Endothelial cell of umbilical vein (primary cell): ENCODE measurements around the gene AP1S2. TPM values are rescaled to one million over a fixed set of nuclear protein-coding genes. Genes with fewer than 3 reads are reported as not detected.

Experiments used
- BruUV-seq: library from RNA; stranded (reverse); fragments of 400-500 nt; replicated peaks from 2 replicates; lab custom pipeline; 2021; lab: Mats Ljungman, UMichigan
- CTCF ChIA-PET: fragments of 300-600, 350-600 bp; sonication (Branson Sonifier 250); formaldehyde crosslinking; loops from one replicate; lab custom pipeline; 2021; ENCODE audit warnings: antibody characterized with exemption, inconsistent platforms; lab: Charles Lee
- POLR2A ChIA-PET: fragments of 300-600, 350-600 bp; sonication (Branson Sonifier 250); formaldehyde crosslinking; loops from one replicate; lab custom pipeline; 2021; ENCODE audit warnings: antibody characterized with exemption, inconsistent platforms; lab: Charles Lee
- DNase-seq: peaks from one replicate; pipeline ENCODE4 v3.0.0-alpha.2; 2011; ENCODE audit warnings: low read depth, low spot score
- FAIRE-seq: peaks from 2 replicates; lab custom pipeline; 2011; peaks lifted over from hg19 to GRCh38; lab: Jason Lieb, UNC
- H2AFZ ChIP-seq: 2 replicates; pipeline ENCODE4 v1.6.0; 2012; ENCODE audit warnings: low read depth, low read length, control low read depth, inconsistent platforms
- H3K27ac ChIP-seq: 2 replicates; pipeline ENCODE4 v1.5.1; 2011; ENCODE audit warnings: low read depth, mild to moderate bottlenecking, control low read depth, low read length, moderate library complexity; ENCODE audit not compliant: insufficient read depth
- H3K27me3 ChIP-seq, 2 experiments: 2 replicates each; pipeline versions ENCODE4 v1.6.0 to v1.6.1; 2011; ENCODE audit warnings: low read length in 2 of 2, mixed read lengths in 1 of 2; ENCODE audit not compliant: control insufficient read depth in 2 of 2, insufficient read depth in 2 of 2
- H3K36me3 ChIP-seq, 2 experiments: 2 replicates in 1 of 2; 3 replicates in 1 of 2; pipeline ENCODE4 v1.5.1; 2011; ENCODE audit warnings: low read length in 2 of 2, mild to moderate bottlenecking in 1 of 2, moderate library complexity in 1 of 2; ENCODE audit not compliant: control insufficient read depth in 2 of 2, insufficient read depth in 2 of 2; ENCODE audit errors: extremely low read depth in 1 of 2
- H3K4me1 ChIP-seq: 3 replicates; pipeline ENCODE4 v1.5.1; 2011; ENCODE audit warnings: mild to moderate bottlenecking, low read length; ENCODE audit not compliant: control insufficient read depth, insufficient read depth; ENCODE audit errors: extremely low read depth
- H3K4me2 ChIP-seq: 2 replicates; pipeline ENCODE4 v1.6.1; 2011; ENCODE audit warnings: low read length, control low read depth, mixed read lengths; ENCODE audit not compliant: insufficient read depth
- H3K4me3 ChIP-seq, 3 experiments: fragments of 200-600 bp in 1 of 3; sonication (generic), shearing (Covaris generic) in 1 of 3; replicated peaks in 1 of 3; 2 replicates each; pipeline ENCODE4 v1.5.1; 2011 to 2016; ENCODE audit warnings: control low read depth in 3 of 3, low read length in 3 of 3, mild to moderate bottlenecking in 2 of 3, inconsistent platforms in 1 of 3, low read depth in 1 of 3, moderate library complexity in 1 of 3; ENCODE audit not compliant: insufficient read depth in 1 of 3
- H3K79me2 ChIP-seq: 2 replicates; pipeline ENCODE4 v1.6.0; 2012; ENCODE audit warnings: low read length, inconsistent platforms; ENCODE audit not compliant: control insufficient read depth, insufficient read depth
- H3K9ac ChIP-seq: replicated peaks from 2 replicates; pipeline ENCODE3; 2011; ENCODE audit warnings: low read length, control low read depth; ENCODE audit not compliant: insufficient read depth; ENCODE audit errors: extremely low read depth
- H3K9me1 ChIP-seq: replicated peaks from 3 replicates; pipeline ENCODE4 v1.6.0; 2011; ENCODE audit warnings: mild to moderate bottlenecking, low read length; ENCODE audit not compliant: control insufficient read depth, insufficient read depth; ENCODE audit errors: extremely low read depth
- H3K9me3 ChIP-seq: replicated peaks from 2 replicates; pipeline ENCODE4 v1.5.1; 2012; ENCODE audit warnings: low read length, inconsistent platforms; ENCODE audit not compliant: control insufficient read depth, insufficient read depth
- H4K20me1 ChIP-seq: replicated peaks from 2 replicates; pipeline ENCODE3; 2011; ENCODE audit warnings: mild to moderate bottlenecking, low read length; ENCODE audit not compliant: control insufficient read depth, insufficient read depth; ENCODE audit errors: extremely low read depth
- EZH2 ChIP-seq: IDR thresholded peaks from 2 replicates; pipeline ENCODE4 v1.6.1; 2012; ENCODE audit warnings: borderline replicate concordance, low read depth, mild to moderate bottlenecking, moderate library complexity, low read length, inconsistent platforms; ENCODE audit not compliant: severe bottlenecking
- FOS ChIP-seq: IDR thresholded peaks from 2 replicates; pipeline ENCODE4 v1.6.1; 2011; ENCODE audit warnings: mild to moderate bottlenecking, low read length, moderate library complexity, borderline replicate concordance; ENCODE audit not compliant: insufficient read depth
- GATA2 ChIP-seq: IDR thresholded peaks from 2 replicates; pipeline ENCODE4 v1.7.0; 2011; ENCODE audit warnings: low read depth, mild to moderate bottlenecking, moderate library complexity, mixed read lengths, low read length; ENCODE audit not compliant: insufficient read length, insufficient read depth
- JUN ChIP-seq: IDR thresholded peaks from 2 replicates; pipeline ENCODE4 v1.6.1; 2011; ENCODE audit warnings: borderline replicate concordance, low read depth; ENCODE audit not compliant: insufficient read length, insufficient read depth
- MYC ChIP-seq: IDR thresholded peaks from one replicate; pipeline ENCODE4 v1.6.1; 2011; ENCODE audit warnings: mild to moderate bottlenecking, low read depth, low read length
- POLR2A ChIP-seq: IDR thresholded peaks from 2 replicates; pipeline ENCODE4 v1.6.1; 2012; ENCODE audit warnings: low read depth, mild to moderate bottlenecking, control low read depth, low read length
- POLR2AphosphoS5 ChIP-seq: IDR thresholded peaks from 2 replicates; pipeline ENCODE4 v1.6.1; 2012; ENCODE audit warnings: low read depth, mild to moderate bottlenecking, control low read depth, low read length, moderate library complexity; ENCODE audit not compliant: insufficient read depth
- dilution Hi-C: fragments of 300-500 bp; cut with MboI; formaldehyde crosslinking; loops from one replicate; pipeline ENCODE4 v1.15.0; 2019; ENCODE audit warnings: low sequenced_read_pairs; ENCODE audit not compliant: extremely low pct_ligation_motif_present
- intact Hi-C: fragments of 100-400 bp; cut with micrococcal nuclease; formaldehyde crosslinking; loops from one replicate; pipeline ENCODE4 v1.10.0; 2022
- polyA plus RNA-seq, 4 experiments: library from polyadenylated mRNA; depleted of rRNA in 3 of 4; stranded (reverse) in 3 of 4; unstranded in 1 of 4; fragments of >200 nt; gene quantifications; 2 replicates each; pipeline versions ENCODE4 v1.2.1 to v1.2.3, GENCODE V29; 2011 to 2012; ENCODE audit warnings: missing spikeins in 1 of 4
- total RNA-seq: library from RNA; stranded (reverse); gene quantifications from 2 replicates; pipeline ENCODE4 v1.2.3, GENCODE V29; 2021
- TF ChIP-seq, protein P1 (sequence below), 2 donors: IDR thresholded peaks; 1 replicate in 1 of 2; 2 replicates in 1 of 2; pipeline ENCODE4 v1.5.1; 2011; ENCODE audit warnings: low read length in 2 of 2, mild to moderate bottlenecking in 2 of 2, moderate library complexity in 2 of 2, control low read depth in 1 of 2, inconsistent platforms in 1 of 2, low read depth in 1 of 2; ENCODE audit not compliant: insufficient read depth in 1 of 2; ENCODE audit errors: extremely low read depth in 1 of 2
- TF ChIP-seq, protein P2 (sequence below): IDR thresholded peaks from 2 replicates; pipeline ENCODE4 v1.6.1; 2011; ENCODE audit not compliant: insufficient read depth, insufficient read length

AP1S2 gene
- total and polyA plus RNA-seq, 2 donors (not counting 3 experiments of a cell fraction or from before 2014, with no cell fraction given), result 21.0 to 37.3 TPM

DNA sequence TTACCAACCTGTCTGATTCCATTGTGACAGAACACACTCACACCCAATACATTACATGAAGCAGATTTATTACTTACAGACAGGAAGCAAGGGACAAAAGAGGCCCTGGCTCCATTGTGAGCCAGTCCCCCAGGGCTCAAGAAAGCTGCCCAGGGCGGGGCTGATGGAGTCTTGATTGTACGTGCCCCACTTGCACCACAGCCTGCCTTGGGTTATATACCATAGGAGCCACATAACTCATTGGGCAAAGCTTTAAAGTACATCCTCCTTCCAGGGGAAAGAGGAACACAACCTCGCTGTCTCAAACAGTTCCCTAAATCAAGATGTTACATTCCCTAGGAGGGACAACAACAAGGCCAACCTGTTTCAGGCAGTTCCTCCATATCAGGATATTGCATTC lies 67.7 kb downstream of the AP1S2 start:
- Histone ChIP-seq H2AFZ (no peak overlapping the region), H3K36me3 (no peaks in the 10 kb centered on the region), H3K4me1 (peaks cover 5% of the 10 kb centered on the region), H3K9me1 (no peaks in the 10 kb centered on the region), H3K9me3 (no peaks in the 10 kb centered on the region), H3K27me3 (no peaks in the 10 kb centered on the region), H3K9ac (no peak overlapping the region), H4K20me1 (no peaks in the 10 kb centered on the region), H3K4me3 (no peak overlapping the region), H3K4me2 (no peak overlapping the region), H3K79me2 (no peaks in the 10 kb centered on the region), H3K27ac (no peak overlapping the region)
- TF ChIP-seq POLR2AphosphoS5, result no peak
- TF ChIP-seq POLR2A, result no peak
- TF ChIP-seq FOS, result no peak
- TF ChIP-seq JUN, result no peak
- TF ChIP-seq, protein P1, sequence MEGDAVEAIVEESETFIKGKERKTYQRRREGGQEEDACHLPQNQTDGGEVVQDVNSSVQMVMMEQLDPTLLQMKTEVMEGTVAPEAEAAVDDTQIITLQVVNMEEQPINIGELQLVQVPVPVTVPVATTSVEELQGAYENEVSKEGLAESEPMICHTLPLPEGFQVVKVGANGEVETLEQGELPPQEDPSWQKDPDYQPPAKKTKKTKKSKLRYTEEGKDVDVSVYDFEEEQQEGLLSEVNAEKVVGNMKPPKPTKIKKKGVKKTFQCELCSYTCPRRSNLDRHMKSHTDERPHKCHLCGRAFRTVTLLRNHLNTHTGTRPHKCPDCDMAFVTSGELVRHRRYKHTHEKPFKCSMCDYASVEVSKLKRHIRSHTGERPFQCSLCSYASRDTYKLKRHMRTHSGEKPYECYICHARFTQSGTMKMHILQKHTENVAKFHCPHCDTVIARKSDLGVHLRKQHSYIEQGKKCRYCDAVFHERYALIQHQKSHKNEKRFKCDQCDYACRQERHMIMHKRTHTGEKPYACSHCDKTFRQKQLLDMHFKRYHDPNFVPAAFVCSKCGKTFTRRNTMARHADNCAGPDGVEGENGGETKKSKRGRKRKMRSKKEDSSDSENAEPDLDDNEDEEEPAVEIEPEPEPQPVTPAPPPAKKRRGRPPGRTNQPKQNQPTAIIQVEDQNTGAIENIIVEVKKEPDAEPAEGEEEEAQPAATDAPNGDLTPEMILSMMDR (IDR thresholded peaks at IDR 0.05; ENCODE audit: extremely low read depth in 1 of 2, insufficient read depth in 1 of 2, low read depth in 1 of 2, low read length in 2 of 2), result no peak
- no peak for TF ChIP-seq MYC
- TF ChIP-seq, protein P2, sequence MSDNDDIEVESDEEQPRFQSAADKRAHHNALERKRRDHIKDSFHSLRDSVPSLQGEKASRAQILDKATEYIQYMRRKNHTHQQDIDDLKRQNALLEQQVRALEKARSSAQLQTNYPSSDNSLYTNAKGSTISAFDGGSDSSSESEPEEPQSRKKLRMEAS, result no peak
- no peak for TF ChIP-seq GATA2
- TF ChIP-seq EZH2, result no peak
- intact Hi-C loops (no loop called here), dilution Hi-C loops (no loop called here)
- ChIA-PET POLR2A (no interaction called here), CTCF (no interaction called here)
- no peak for FAIRE-seq
- no peak for DNase-seq
- no TSS peak for BruUV-seq
